GM19099 (cell line): ENCODE measurements around the gene MYT1.

ENCODE experiments used
- POLR2A ChIP-seq: IDR thresholded peaks from 3 replicates; pipeline ENCODE4 v1.6.1; 2011; ENCODE audit warnings: low read depth; ENCODE audit not compliant: insufficient read length; ENCODE audit errors: extremely low read depth

Gene MYT1

GRCh38 chr20:64150756-64151632, 13.3 kb upstream of the MYT1 start:
- TF ChIP-seq POLR2A = no peak

- TF ChIP-seq POLR2A = no peak
Measured at GRCh38 chr20:64151633-64152530, 12.4 kb upstream of the MYT1 start.

- no peak for TF ChIP-seq POLR2A
Measured at GRCh38 chr20:64152906-64153305, 11.3 kb upstream of the MYT1 start.

GRCh38 chr20:64153410-64153809, 10.8 kb upstream of the MYT1 start:
- no peak for TF ChIP-seq POLR2A

- no peak for TF ChIP-seq POLR2A
Measured at GRCh38 chr20:64153861-64154589, 10.2 kb upstream of the MYT1 start.

GRCh38 chr20:64154590-64155257, 9.5 kb upstream of the MYT1 start:
- no peak for TF ChIP-seq POLR2A

- no peak for TF ChIP-seq POLR2A
Measured at GRCh38 chr20:64155258-64156135, 8.8 kb upstream of the MYT1 start.

GRCh38 chr20:64156136-64156885, 7.9 kb upstream of the MYT1 start:
- no peak for TF ChIP-seq POLR2A

- no peak for TF ChIP-seq POLR2A
Measured at GRCh38 chr20:64156886-64157875, 7.1 kb upstream of the MYT1 start.

- no peak for TF ChIP-seq POLR2A
Measured at GRCh38 chr20:64157878-64158277, 6.4 kb upstream of the MYT1 start.

- no peak for TF ChIP-seq POLR2A
Measured at GRCh38 chr20:64158346-64159285, 5.6 kb upstream of the MYT1 start.
